Mucosa of descending colon (tissue), 3 donors: ENCODE measurements around the gene CFAP45. TPM values are rescaled to one million over a fixed set of nuclear protein-coding genes. Genes with fewer than 3 reads are reported as not detected.
A peak's percentile ranks its signal among the peaks of the same experiment; 100 is the strongest.

Experiments
- ATAC-seq: fragments of 200-7000 bp; cut with Tn5 transposase; one replicate; pipeline ENCODE4 v1.9.1; 2020; ENCODE audit warnings: mild to moderate bottlenecking, moderate library complexity
- DNase-seq, 3 donors: peaks; one replicate each; pipeline ENCODE4 v3.0.0-alpha.2; 2020
- H3K36me3 ChIP-seq: fragments of 200-600 bp; one replicate; pipeline ENCODE4 v1.8.0; 2021; ENCODE audit warnings: low read depth, mild to moderate bottlenecking
- H3K4me1 ChIP-seq: fragments of 200-600 bp; one replicate; pipeline ENCODE4 v1.8.0; 2021; ENCODE audit warnings: low read depth, mild to moderate bottlenecking
- H3K4me3 ChIP-seq: fragments of 200-600 bp; one replicate; pipeline ENCODE4 v1.8.0; 2021; ENCODE audit warnings: mild to moderate bottlenecking
- H3K9me3 ChIP-seq: fragments of 200-600 bp; one replicate; pipeline ENCODE4 v1.8.0; 2021; ENCODE audit warnings: mild to moderate bottlenecking
- CTCF ChIP-seq: fragments of 200-600 bp; IDR thresholded peaks from one replicate; pipeline ENCODE4 v1.8.0; 2022; ENCODE audit warnings: antibody characterized with exemption, mild to moderate bottlenecking
- intact Hi-C, 2 donors: fragments of 100-400 bp; cut with DNase I in 1 of 2; cut with micrococcal nuclease in 1 of 2; formaldehyde crosslinking; loops; one replicate each; pipeline versions ENCODE4 v1.11.0 to v1.11.1; 2022; cut with DNase I, micrococcal nuclease
- total RNA-seq, 3 donors: library from RNA; stranded (reverse); fragmentation: NEBNext Ultra II Directional in 2 of 3; extraction: Animal tissue kit (Norgen Biotek cat#: 25700) in 2 of 3; gene quantifications; one replicate each; pipeline versions ENCODE4 v1.2.1 to v1.2.4, GENCODE V29; 2021 to 2023
- donor health status: DM: no; HTN: no; CAD: no; lungs with moderate emphysema.
- donor health status: DM: no; HTN: no; CAD: no.
- donor health status: DM: no; HTN: yes; CAD: no.

The CFAP45 gene
- total RNA-seq, 3 donors from 2014 or later = 0.36 to 0.57 TPM; not detected in 1

DNA sequence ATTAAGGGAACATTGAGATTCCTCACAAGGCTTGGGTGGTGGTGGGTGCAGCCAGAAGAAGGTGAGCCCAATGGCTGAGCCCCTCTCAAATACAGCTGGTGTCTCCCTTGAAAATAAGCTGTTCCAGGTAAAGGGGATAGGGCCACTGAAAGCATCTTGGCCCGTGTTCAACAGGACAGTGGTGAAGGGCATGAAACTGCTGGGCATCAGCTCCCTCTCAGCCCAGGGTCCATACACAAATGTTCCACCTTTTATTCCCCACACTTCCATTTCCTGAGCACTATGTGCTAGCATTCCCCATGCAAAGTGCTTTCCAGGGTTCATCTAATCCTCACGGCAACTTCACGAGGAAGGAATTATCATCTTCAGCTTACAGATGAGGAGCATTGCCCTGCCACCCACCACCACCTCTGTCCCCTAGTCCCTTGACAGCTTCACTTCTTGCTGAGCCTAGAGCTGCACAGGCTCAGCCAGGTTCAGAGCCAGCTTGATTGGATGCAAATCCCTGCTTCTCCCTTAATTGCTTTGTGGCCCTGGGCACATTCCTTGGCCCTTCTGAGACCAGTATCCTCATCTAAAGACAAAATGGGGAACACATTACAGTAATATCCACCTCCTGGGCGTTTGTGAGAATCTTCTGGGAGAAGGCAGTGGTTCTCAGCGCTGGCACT, 15.7 kb upstream of the CFAP45 start:
- H3K4me3 ChIP-seq = no peak overlapping the region
- H3K36me3 ChIP-seq = no peaks in the 10 kb centered on the region
- no peak for TF ChIP-seq CTCF
- no peaks in the 10 kb centered on the region for H3K9me3 ChIP-seq
- ATAC-seq (no peak), DNase-seq (no peak)
- intact Hi-C loops = no loop called here
- peaks cover 48% of the 10 kb centered on the region for H3K4me1 ChIP-seq

- Histone ChIP-seq H3K36me3 (no peaks in the 10 kb centered on the region), H3K4me1 (peaks cover 41% of the 10 kb centered on the region), H3K9me3 (no peaks in the 10 kb centered on the region), H3K4me3 (no peak overlapping the region)
- no peak for DNase-seq
- TF ChIP-seq CTCF = no peak
- ATAC-seq = peak; percentile 49
- intact Hi-C loops = no loop called here
These were observed 14.5 kb upstream of the CFAP45 start for GRCh38 chr1:159914252-159915018.

DNA sequence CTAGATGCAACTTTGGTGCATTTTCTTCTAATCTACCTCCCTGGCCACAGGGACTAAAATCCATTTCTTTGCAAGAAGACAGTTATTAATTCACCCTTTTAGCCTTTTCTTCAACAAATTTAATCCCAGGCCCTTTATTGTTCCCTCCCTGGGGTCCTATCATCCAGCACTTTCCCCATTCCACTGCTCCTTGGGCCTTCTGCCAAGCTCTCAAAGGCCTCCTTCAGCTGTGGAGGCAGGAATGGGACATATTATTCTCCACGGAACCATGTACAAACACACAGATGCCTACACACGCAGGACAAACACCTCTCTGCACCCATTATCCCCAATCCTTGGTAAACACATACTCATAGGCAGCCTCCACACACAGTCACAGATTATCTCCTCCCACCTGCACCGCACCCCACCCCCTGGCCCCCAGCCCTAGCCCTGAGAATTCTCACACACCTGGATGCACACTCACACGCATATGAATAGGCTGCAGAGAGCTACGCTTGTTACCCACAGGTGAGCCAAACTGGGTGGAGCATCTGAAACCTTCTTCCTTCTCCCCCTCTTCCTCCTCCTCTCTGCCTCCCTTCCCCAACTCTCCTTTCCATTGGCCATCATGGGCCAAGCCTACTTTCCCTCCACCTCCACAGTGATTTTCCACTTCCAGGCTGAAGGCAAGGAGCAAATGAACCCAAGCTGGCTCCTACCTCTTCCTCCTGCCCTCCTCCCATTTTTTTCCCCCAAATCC, 13.7 kb upstream of the CFAP45 start:
- DNase-seq (peak in 1 of 3 donors; percentile 32), ATAC-seq (peak; percentile 61)
- Histone ChIP-seq H3K4me3 (no peak overlapping the region), H3K4me1 (peaks cover 41% of the 10 kb centered on the region), H3K9me3 (no peaks in the 10 kb centered on the region), H3K36me3 (no peaks in the 10 kb centered on the region)
- no peak for TF ChIP-seq CTCF
- intact Hi-C loops = no loop called here

DNA sequence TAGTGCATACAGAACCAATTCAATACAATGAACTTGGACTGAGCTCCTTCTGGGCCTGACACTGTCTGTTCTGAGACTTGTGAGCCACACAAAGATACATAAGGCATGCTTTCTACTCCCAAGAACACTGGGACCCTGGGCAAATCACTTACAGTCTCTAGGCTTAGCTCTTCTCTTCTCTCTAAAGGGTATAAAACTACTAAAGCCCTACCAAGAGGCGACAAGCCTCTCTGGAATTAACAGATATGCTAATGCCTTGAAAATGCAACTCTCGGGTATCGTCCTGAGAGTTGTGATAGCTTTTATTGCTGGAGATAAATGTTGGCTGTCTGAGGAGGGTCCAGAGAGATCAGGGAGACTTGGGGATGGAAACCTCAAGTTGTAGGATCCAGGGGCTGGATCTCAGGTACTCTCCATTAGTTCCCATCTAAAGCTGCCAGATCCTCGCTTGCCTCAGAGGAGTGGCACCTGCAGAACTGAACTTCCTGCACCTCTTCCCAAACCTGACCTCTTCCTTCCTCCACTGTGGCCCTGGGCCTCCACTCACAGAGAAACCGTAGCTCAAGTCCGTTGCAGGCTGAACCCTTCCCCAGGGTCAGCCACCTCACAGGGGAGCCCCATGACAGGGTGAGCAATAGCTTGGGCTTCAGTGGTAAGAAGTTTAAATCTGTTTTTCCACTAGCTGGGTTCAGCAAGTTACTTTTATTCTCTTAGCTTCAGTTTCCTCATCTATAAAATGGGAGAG, 11.5 kb upstream of the CFAP45 start:
- DNase-seq (no peak), ATAC-seq (no peak)
- intact Hi-C loops = no loop called here
- H3K9me3 ChIP-seq = no peaks in the 10 kb centered on the region
- no peaks in the 10 kb centered on the region for H3K36me3 ChIP-seq
- peaks cover 28% of the 10 kb centered on the region for H3K4me1 ChIP-seq
- TF ChIP-seq CTCF = no peak
- no peak overlapping the region for H3K4me3 ChIP-seq
